Activated CD8-positive, alpha-beta T cell treated with anti-CD3 and anti-CD28 coated beads for 36 hours (primary cell): ENCODE measurements around the gene C6orf15. TPM values are rescaled to one million over a fixed set of nuclear protein-coding genes. Genes with fewer than 3 reads are reported as not detected.
A peak's percentile ranks its signal among the peaks of the same experiment; 100 is the strongest.

Experiments
- ATAC-seq: fragments of 200-7000 bp; cut with Tn5 transposase; one replicate; pipeline ENCODE4 v1.10.0; 2021; ENCODE audit warnings: mild to moderate bottlenecking, moderate library complexity
- CTCF ChIA-PET: fragments of 350-600 bp; sonication (Branson Sonifier 250); formaldehyde crosslinking; loops from one replicate; lab custom pipeline; 2021; ENCODE audit warnings: antibody characterized with exemption; lab: Charles Lee
- POLR2A ChIA-PET: fragments of 350-600 bp; sonication (Branson Sonifier 250); formaldehyde crosslinking; loops from one replicate; lab custom pipeline; 2021; ENCODE audit warnings: antibody characterized with exemption; lab: Charles Lee
- DNase-seq: peaks from one replicate; pipeline ENCODE4 v3.0.0-alpha.2; 2020
- H3K27ac Mint-ChIP-seq: one replicate; pipeline ENCODE4 v1.8.0; 2021; ENCODE audit warnings: mild to moderate bottlenecking, mixed read lengths
- H3K27me3 Mint-ChIP-seq: one replicate; pipeline ENCODE4 v1.8.0; 2021; ENCODE audit warnings: mixed read lengths
- H3K36me3 Mint-ChIP-seq: one replicate; pipeline ENCODE4 v1.8.0; 2021; ENCODE audit warnings: low read depth, mixed read lengths
- H3K4me1 Mint-ChIP-seq: one replicate; pipeline ENCODE4 v1.8.0; 2021; ENCODE audit warnings: low read depth, mixed read lengths
- H3K4me3 Mint-ChIP-seq: one replicate; pipeline ENCODE4 v1.8.0; 2021; ENCODE audit warnings: mild to moderate bottlenecking, moderate library complexity, mixed read lengths
- H3K9me3 Mint-ChIP-seq: one replicate; pipeline ENCODE4 v1.8.0; 2021; ENCODE audit warnings: mixed read lengths
- intact Hi-C: fragments of 100-400 bp; cut with micrococcal nuclease; formaldehyde crosslinking; loops from one replicate; pipeline ENCODE4 v1.10.0; 2022
- total RNA-seq, 2 experiments: library from RNA; stranded (reverse); gene quantifications; one replicate each; pipeline ENCODE4 v1.2.3, GENCODE V29; 2021
- TF ChIP-seq, protein P1 (sequence below): fragments of 200-600 bp; IDR thresholded peaks from one replicate; pipeline ENCODE4 v1.8.0; 2022; ENCODE audit warnings: antibody characterized with exemption, mild to moderate bottlenecking

The C6orf15 gene
- total RNA-seq, 2 experiments from 2014 or later, result not detected

DNA sequence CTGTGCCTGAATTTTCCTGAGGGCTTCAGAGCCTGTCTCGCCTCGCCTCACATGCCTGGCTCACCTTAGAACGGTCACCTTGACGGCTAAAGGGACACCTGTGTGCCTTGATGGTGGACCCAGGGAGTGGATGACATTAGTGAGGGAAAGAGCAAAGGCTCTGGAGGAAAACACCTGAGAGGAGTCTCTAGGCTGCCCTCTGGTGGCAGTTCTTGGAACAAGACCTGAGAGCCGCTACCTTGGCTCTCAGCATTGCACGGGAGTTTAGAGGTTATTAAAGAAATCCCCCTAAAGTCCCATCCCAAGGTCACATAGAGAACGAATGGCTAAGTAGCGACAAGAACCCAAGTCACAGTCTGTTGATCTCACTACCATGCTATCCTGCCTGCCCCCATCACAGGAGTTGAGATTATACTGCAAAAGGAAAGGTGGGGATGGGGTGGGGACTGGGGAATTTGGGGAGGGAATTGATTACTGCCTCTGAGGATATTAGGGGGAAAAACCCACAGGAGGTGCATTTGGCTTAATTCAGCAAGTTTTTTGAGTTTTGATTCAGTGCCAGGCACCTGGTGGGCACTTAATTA lies 15.8 kb upstream of the C6orf15 start:
- Mint-ChIP-seq H3K27me3 (peaks cover 2% of the 10 kb centered on the region), H3K27ac (no peak overlapping the region), H3K36me3 (no peaks in the 10 kb centered on the region), H3K9me3 (no peaks in the 10 kb centered on the region), H3K4me1 (peaks cover 2% of the 10 kb centered on the region), H3K4me3 (no peak overlapping the region)
- ATAC-seq, result peak; percentile 91
- TF ChIP-seq, protein P1, sequence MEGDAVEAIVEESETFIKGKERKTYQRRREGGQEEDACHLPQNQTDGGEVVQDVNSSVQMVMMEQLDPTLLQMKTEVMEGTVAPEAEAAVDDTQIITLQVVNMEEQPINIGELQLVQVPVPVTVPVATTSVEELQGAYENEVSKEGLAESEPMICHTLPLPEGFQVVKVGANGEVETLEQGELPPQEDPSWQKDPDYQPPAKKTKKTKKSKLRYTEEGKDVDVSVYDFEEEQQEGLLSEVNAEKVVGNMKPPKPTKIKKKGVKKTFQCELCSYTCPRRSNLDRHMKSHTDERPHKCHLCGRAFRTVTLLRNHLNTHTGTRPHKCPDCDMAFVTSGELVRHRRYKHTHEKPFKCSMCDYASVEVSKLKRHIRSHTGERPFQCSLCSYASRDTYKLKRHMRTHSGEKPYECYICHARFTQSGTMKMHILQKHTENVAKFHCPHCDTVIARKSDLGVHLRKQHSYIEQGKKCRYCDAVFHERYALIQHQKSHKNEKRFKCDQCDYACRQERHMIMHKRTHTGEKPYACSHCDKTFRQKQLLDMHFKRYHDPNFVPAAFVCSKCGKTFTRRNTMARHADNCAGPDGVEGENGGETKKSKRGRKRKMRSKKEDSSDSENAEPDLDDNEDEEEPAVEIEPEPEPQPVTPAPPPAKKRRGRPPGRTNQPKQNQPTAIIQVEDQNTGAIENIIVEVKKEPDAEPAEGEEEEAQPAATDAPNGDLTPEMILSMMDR, result peak; percentile 73
- intact Hi-C loops, result no loop called here
- POLR2A ChIA-PET, result no interaction called here
- peak; percentile 88 for DNase-seq
- CTCF ChIA-PET, result interaction anchor here (0.6 to 2.8 kb wide), 27 partner anchors 9 to 253 kb away, joined by 3 to 12 read pairs (median 4); partner anchors contain the start of genes C6orf15 and PSORS1C2

DNA sequence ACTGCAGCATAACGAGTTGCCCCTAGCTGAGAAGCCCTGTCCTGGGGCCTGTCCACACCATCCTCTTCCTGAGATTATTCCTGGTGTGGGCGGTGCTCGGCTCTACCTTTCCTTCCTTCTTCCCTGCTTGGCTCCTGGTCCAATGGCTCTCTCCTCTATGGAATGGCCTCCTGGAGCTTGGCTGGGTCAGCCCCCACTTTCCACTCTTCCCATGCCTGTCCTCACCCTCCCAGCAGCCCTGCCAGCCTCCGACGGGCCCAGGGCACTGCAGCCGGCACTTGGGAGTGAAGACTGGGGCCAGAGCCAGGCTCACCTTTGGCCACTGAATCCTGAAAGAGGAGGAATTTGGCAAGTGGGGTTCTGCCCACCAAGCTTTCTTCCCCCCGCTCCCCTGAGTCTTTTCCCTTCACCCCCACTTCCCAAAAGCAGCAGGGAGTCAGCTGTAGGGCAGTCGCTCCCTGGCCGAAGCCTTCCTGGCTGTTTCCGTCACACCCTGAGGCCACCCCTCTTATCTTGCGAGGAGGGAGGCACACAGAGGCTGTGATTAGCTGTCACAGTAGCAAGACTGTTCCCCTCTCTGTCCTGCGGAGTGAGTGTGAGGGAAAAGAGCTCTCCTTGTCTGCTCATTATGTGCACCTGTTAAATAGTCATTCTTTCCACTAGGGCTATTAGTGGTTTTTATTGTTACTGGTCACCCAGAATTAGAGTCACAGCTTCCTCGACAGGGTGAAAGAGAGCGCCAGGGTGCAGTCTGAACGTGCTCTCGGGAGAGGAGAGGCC lies 14.2 kb upstream of the C6orf15 start:
- H3K4me3 Mint-ChIP-seq, result no peak overlapping the region
- peaks cover 2% of the 10 kb centered on the region for H3K27me3 Mint-ChIP-seq
- no peak overlapping the region for H3K27ac Mint-ChIP-seq
- DNase-seq (no peak), ATAC-seq (no peak)
- ChIA-PET POLR2A (no interaction called here), CTCF (interaction anchor here (0.6 to 1.5 kb wide), 9 partner anchors 8 to 582 kb away, joined by 3 to 6 read pairs (median 3); partner anchors contain the start of gene PSORS1C2)
- TF ChIP-seq, protein P1, result no peak
- peaks cover 2% of the 10 kb centered on the region for H3K4me1 Mint-ChIP-seq
- no peaks in the 10 kb centered on the region for H3K36me3 Mint-ChIP-seq
- intact Hi-C loops, result no loop called here
- no peaks in the 10 kb centered on the region for H3K9me3 Mint-ChIP-seq

DNA sequence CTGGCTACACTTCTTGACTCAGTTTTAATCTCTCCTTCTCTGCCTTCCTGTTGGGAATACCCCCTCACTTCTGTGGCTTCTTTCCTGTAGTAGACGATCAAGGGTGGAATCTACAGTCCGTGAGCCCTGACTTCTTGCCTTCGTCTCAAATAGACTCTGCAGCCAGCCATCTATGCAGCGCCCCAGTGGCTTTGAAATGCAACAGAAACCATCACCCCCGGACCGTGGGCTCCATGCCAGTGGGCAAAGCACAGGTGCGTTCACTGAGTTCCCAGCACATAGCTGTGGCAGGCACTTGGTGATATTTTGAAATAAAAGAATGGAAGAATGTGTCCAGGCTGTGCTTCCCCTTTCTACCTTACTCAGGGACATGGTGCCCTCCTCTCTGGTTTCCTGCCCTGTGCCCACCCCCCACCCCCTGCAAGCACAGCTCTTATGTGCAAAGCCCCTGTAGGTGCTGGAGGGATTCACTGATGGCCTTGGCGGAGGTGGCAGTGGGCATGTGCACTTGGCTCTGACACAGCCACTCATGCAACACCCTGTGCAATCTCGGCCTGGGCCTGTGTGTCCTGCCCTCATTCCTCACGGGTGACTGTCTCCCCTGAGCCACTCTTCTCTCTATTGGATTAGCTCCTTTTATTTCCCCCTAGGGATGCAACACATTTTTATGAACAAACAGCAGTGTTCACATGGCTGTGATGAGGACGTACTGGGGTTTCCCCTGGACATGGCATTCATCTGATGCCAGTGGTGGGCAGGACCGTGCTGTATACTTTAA lies 13.4 kb upstream of the C6orf15 start:
- TF ChIP-seq, protein P1, result no peak
- H3K4me1 Mint-ChIP-seq, result peaks cover 2% of the 10 kb centered on the region
- CTCF ChIA-PET, result interaction anchor here (0.6 to 2.1 kb wide), 3 partner anchors 10 to 582 kb away, joined by 3 to 4 read pairs (median 3); no protein-coding TSS in a partner anchor
- ATAC-seq, result no peak
- DNase-seq, result no peak
- no peak overlapping the region for H3K4me3 Mint-ChIP-seq
- no peak overlapping the region for H3K27ac Mint-ChIP-seq
- POLR2A ChIA-PET, result no interaction called here
- no peaks in the 10 kb centered on the region for H3K9me3 Mint-ChIP-seq
- H3K27me3 Mint-ChIP-seq, result peaks cover 2% of the 10 kb centered on the region
- intact Hi-C loops, result no loop called here
- no peaks in the 10 kb centered on the region for H3K36me3 Mint-ChIP-seq

DNA sequence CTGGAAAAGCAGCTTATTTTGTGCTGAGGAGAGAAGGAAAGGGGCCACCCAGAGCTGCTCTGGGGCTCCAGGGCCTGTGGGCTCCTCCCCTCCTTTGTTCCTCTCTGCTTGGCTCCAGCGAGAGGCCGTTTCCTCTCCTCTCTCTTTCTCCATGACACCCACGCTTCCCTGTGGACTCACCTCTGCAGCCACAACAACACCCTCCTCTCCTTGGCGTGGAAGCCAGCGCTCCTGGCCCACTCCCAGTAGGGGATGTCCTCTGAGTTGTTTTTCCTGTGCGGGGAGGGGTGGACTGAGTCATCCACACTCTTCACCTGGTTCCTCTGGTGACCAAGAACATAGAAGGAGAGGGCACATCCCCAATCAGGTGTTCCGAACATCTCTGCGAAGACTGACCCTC lies 12.8 kb upstream of the C6orf15 start:
- TF ChIP-seq, protein P1, result no peak
- ChIA-PET POLR2A (no interaction called here), CTCF (interaction anchor here (1.1 to 2.1 kb wide), 3 partner anchors 8 to 56 kb away, joined by 3 to 4 read pairs (median 4); no protein-coding TSS in a partner anchor)
- DNase-seq, result no peak
- Mint-ChIP-seq H3K27me3 (peaks cover 2% of the 10 kb centered on the region), H3K4me1 (peaks cover 2% of the 10 kb centered on the region), H3K27ac (no peak overlapping the region), H3K4me3 (no peak overlapping the region), H3K9me3 (no peaks in the 10 kb centered on the region), H3K36me3 (no peaks in the 10 kb centered on the region)
- intact Hi-C loops, result no loop called here
- ATAC-seq, result no peak
